Naive thymus-derived CD4-positive, alpha-beta T cell (primary cell): ENCODE measurements around the gene DCTN3. TPM values are rescaled to one million over a fixed set of nuclear protein-coding genes. Genes with fewer than 3 reads are reported as not detected.

Experiments used
- ATAC-seq: fragments of 150-1000 bp; cut with Tn5 transposase; 2 replicates; pipeline ENCODE4 v1.10.0; 2021; ENCODE audit warnings: mild to moderate bottlenecking, moderate library complexity
- CTCF ChIA-PET: fragments of 350-600 bp; sonication (Branson Sonifier 250); formaldehyde crosslinking; loops from one replicate; lab custom pipeline; 2021; ENCODE audit warnings: antibody characterized with exemption; lab: Charles Lee
- POLR2A ChIA-PET: fragments of 350-600 bp; sonication (Branson Sonifier 250); formaldehyde crosslinking; loops from one replicate; lab custom pipeline; 2021; ENCODE audit warnings: antibody characterized with exemption, inconsistent platforms; lab: Charles Lee
- DNase-seq, 9 donors: peaks; one replicate each; pipeline versions ENCODE4 v3.0.0 to v3.0.0-alpha.2; 2020 to 2022; ENCODE audit warnings: mixed read lengths in 1 of 9
- H3K27ac ChIP-seq: one replicate; pipeline ENCODE4 v1.7.0; 2013; ENCODE audit warnings: mild to moderate bottlenecking, low read depth, low read length, moderate library complexity
- H3K27me3 ChIP-seq, 2 donors: one replicate each; pipeline ENCODE4 v1.7.0; 2013; ENCODE audit warnings: low read length in 2 of 2, mild to moderate bottlenecking in 2 of 2, moderate library complexity in 2 of 2; ENCODE audit not compliant: control insufficient read depth in 2 of 2, insufficient read depth in 2 of 2
- H3K36me3 ChIP-seq, 3 experiments: 1 replicate in 2 of 3; 2 replicates in 1 of 3; pipeline ENCODE4 v1.7.0; 2013; ENCODE audit warnings: low read length in 3 of 3, mild to moderate bottlenecking in 3 of 3, moderate library complexity in 1 of 3; ENCODE audit not compliant: insufficient read depth in 3 of 3, control insufficient read depth in 2 of 3
- H3K4me1 ChIP-seq, 2 donors: one replicate each; pipeline ENCODE4 v1.7.0; 2013; ENCODE audit warnings: low read length in 2 of 2, mild to moderate bottlenecking in 2 of 2, moderate library complexity in 1 of 2; ENCODE audit not compliant: control insufficient read depth in 2 of 2, insufficient read depth in 2 of 2
- H3K4me3 ChIP-seq: 2 replicates; pipeline ENCODE4 v1.7.0; 2013; ENCODE audit warnings: mild to moderate bottlenecking, low read length
- H3K9me3 ChIP-seq, 3 experiments: 1 replicate in 2 of 3; 2 replicates in 1 of 3; pipeline ENCODE4 v1.7.0; 2013; ENCODE audit warnings: low read length in 3 of 3; ENCODE audit not compliant: control insufficient read depth in 2 of 3
- H3K27ac Mint-ChIP-seq, 9 donors: one replicate each; pipeline ENCODE4 v1.8.0; 2020 to 2022; ENCODE audit warnings: mixed read lengths in 9 of 9, mild to moderate bottlenecking in 8 of 9, moderate library complexity in 5 of 9, inconsistent platforms in 2 of 9
- H3K27me3 Mint-ChIP-seq, 5 donors: one replicate each; pipeline ENCODE4 v1.8.0; 2021 to 2022; ENCODE audit warnings: mixed read lengths in 5 of 5, mild to moderate bottlenecking in 1 of 5
- H3K36me3 Mint-ChIP-seq, 5 donors: one replicate each; pipeline ENCODE4 v1.8.0; 2020 to 2022; ENCODE audit warnings: mixed read lengths in 5 of 5, mild to moderate bottlenecking in 3 of 5, inconsistent platforms in 1 of 5
- H3K4me1 Mint-ChIP-seq, 7 donors: one replicate each; pipeline ENCODE4 v1.8.0; 2020 to 2022; ENCODE audit warnings: mixed read lengths in 7 of 7, mild to moderate bottlenecking in 3 of 7, inconsistent platforms in 1 of 7
- H3K4me3 Mint-ChIP-seq, 10 donors: one replicate each; pipeline ENCODE4 v1.8.0; 2020 to 2022; ENCODE audit warnings: mild to moderate bottlenecking in 10 of 10, mixed read lengths in 10 of 10, moderate library complexity in 6 of 10, inconsistent platforms in 2 of 10
- H3K9me3 Mint-ChIP-seq, 11 donors: one replicate each; pipeline ENCODE4 v1.8.0; 2020 to 2022; ENCODE audit warnings: mixed read lengths in 11 of 11, mild to moderate bottlenecking in 4 of 11, inconsistent platforms in 1 of 11, moderate library complexity in 1 of 11
- intact Hi-C, 2 donors: fragments of 100-400 bp; cut with micrococcal nuclease; formaldehyde crosslinking; loops; one replicate each; pipeline ENCODE4 v1.15.1; 2023
- polyA plus RNA-seq, 2 donors: library from polyadenylated mRNA; unstranded; fragments of 300-500 nt; fragmentation: Illumina TruSeq; gene quantifications; one replicate each; pipeline ENCODE4 v1.2.3, GENCODE V29; 2021
- total RNA-seq, 6 experiments: library from RNA in 5 of 6; stranded (reverse) in 5 of 6; gene quantifications; 1 replicate in 5 of 6; 2 replicates in 1 of 6; pipeline ENCODE4 v1.2.3 and lab custom pipeline; 2021 to 2026

The DCTN3 gene
- total and polyA plus RNA-seq, 7 experiments from 2014 or later: 55.6 to 129 (median 77.3) TPM

- Histone ChIP-seq H3K4me1 (peaks cover 0 to 13% of the 10 kb centered on the region in 2 donors), H3K27me3 (no peaks in the 10 kb centered on the region), H3K4me3 (no peak overlapping the region), H3K27ac (no peak overlapping the region), H3K36me3 (peaks cover 0 to 23% (median 0%) of the 10 kb centered on the region in 3 experiments), H3K9me3 (no peaks in the 10 kb centered on the region)
- no peaks in the 10 kb centered on the region for H3K9me3 Mint-ChIP-seq
- ATAC-seq (no peak), DNase-seq (no peak)
- H3K36me3 Mint-ChIP-seq: peaks cover 0 to 14% (median 4%) of the 10 kb centered on the region in 5 donors
- H3K27me3 Mint-ChIP-seq: no peaks in the 10 kb centered on the region
- intact Hi-C loops: no loop called here
- peaks cover 19 to 35% (median 25%) of the 10 kb centered on the region in 7 donors for H3K4me1 Mint-ChIP-seq
- CTCF ChIA-PET: interaction anchor here (1.1 kb wide), 1 partner anchor 10 kb away, joined by 4 read pairs; no protein-coding TSS in a partner anchor
- POLR2A ChIA-PET: interaction anchor here (0.6 to 1.9 kb wide), 4 partner anchors 9 to 1010 kb away, joined by 3 to 7 read pairs (median 4); partner anchors contain the start of genes ARHGEF39 and GALT
- H3K27ac Mint-ChIP-seq: peak overlapping the region in 3 of 9 donors; percentile 1 to 47 (median 19)
- no peak overlapping the region for H3K4me3 Mint-ChIP-seq
Measured at GRCh38 chr9:34655394-34655793, 35.1 kb upstream of the DCTN3 start.

DNA sequence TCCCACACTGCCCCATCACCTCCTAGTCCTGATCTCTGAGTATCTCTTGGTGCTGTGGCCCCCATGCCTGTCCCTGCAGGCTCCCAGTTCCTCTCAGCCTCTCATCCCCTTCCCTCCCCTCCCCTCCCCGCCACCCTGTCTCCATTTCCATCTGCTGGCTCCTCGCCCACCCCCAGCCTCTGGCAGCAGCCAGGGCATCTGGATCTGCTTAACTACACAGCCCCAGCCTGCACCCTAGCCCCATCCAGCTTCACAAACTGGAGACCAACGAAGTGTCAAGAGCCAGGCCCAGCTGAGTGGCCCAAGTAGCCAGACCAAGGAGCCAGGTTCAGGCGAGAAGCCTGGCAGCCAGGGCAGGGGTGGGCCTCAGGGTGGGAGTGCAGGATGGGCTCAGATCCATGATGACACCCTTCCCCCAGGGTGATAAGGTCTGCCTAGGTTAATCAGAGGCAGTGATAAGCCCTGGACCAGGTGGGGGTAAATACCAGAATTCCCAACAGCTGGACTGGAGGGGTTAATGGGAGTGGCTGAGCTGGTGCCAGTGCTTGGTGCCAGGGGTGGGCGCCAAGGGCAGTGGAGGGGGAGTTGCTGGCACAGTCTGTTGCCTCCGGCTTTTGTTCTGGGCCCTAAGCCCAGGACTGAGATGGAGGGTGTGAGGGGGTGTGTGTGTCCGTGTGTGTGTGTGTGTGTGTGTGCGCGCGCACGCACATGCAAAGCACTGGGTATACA, 34.2 kb upstream of the DCTN3 start:
- ChIA-PET CTCF (no interaction called here), POLR2A (interaction anchor here (1.3 to 1.9 kb wide), 2 partner anchors 8 to 417 kb away, joined by 3 to 7 read pairs; partner anchors contain the start of gene GALT)
- intact Hi-C loops: no loop called here
- ATAC-seq (no peak), DNase-seq (no peak)
- no peak overlapping the region for H3K4me3 ChIP-seq
- no peaks in the 10 kb centered on the region for H3K27me3 ChIP-seq
- H3K4me3 Mint-ChIP-seq: no peak overlapping the region
- no peak overlapping the region for H3K27ac ChIP-seq
- peaks cover 1 to 23% (median 4%) of the 10 kb centered on the region in 3 experiments for H3K36me3 ChIP-seq
- peaks cover 0 to 13% of the 10 kb centered on the region in 2 donors for H3K4me1 ChIP-seq
- peaks cover 19 to 38% (median 26%) of the 10 kb centered on the region in 7 donors for H3K4me1 Mint-ChIP-seq
- H3K27ac Mint-ChIP-seq: peak overlapping the region in 6 of 9 donors; percentile 10 to 57 (median 50)
- peaks cover under 1 to 15% (median 4%) of the 10 kb centered on the region in 5 donors for H3K36me3 Mint-ChIP-seq
- no peaks in the 10 kb centered on the region for H3K9me3 ChIP-seq
- no peaks in the 10 kb centered on the region for H3K27me3 Mint-ChIP-seq
- no peaks in the 10 kb centered on the region for H3K9me3 Mint-ChIP-seq

GRCh38 chr9:34653151-34654072, 33.1 kb upstream of the DCTN3 start:
- Histone ChIP-seq H3K27me3 (no peaks in the 10 kb centered on the region), H3K4me3 (no peak overlapping the region), H3K36me3 (peaks cover 12 to 34% (median 15%) of the 10 kb centered on the region in 3 experiments), H3K27ac (no peak overlapping the region), H3K4me1 (peaks cover 5 to 20% of the 10 kb centered on the region in 2 donors), H3K9me3 (no peaks in the 10 kb centered on the region)
- POLR2A ChIA-PET: interaction anchor here (1.2 to 2.3 kb wide), 3 partner anchors 8 to 418 kb away, joined by 3 to 11 read pairs (median 5); partner anchors contain the start of gene SIGMAR1
- Mint-ChIP-seq H3K27ac (peak overlapping the region in 7 of 9 donors; percentile 36 to 87 (median 73)), H3K9me3 (no peaks in the 10 kb centered on the region), H3K4me1 (peaks cover 25 to 47% (median 34%) of the 10 kb centered on the region in 7 donors), H3K4me3 (peak overlapping the region in 1 of 10 donors; percentile 50), H3K36me3 (peaks cover 6 to 19% (median 7%) of the 10 kb centered on the region in 5 donors), H3K27me3 (no peaks in the 10 kb centered on the region)
- DNase-seq (no peak), ATAC-seq (no peak)
- intact Hi-C loops: no loop called here
- CTCF ChIA-PET: interaction anchor here (1.4 kb wide), 1 partner anchor 8 kb away, joined by 3 read pairs; no protein-coding TSS in a partner anchor

DNA sequence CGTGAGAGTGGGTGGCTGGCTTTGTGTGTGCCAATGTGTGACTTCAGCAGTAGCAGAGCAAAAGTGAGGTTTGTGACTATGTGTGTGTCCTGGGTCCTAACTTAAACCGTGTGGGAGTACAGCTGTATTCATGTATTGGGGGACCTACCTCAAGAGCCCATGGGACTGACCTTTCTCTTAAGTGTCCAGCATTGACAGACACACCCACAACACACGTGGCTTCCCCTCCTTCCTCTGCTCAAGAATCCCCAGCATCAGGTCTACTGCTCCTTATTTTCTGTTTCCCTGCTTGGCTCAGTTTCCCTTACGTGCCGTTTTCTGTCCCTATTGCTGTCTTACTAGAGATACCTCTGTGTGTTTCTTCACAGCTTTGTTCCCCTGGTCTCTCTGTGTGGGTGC, 32.3 kb upstream of the DCTN3 start:
- Histone ChIP-seq H3K27ac (peak overlapping the region; percentile 24), H3K9me3 (no peaks in the 10 kb centered on the region), H3K4me3 (no peak overlapping the region), H3K36me3 (peaks cover 13 to 37% (median 15%) of the 10 kb centered on the region in 3 experiments), H3K27me3 (no peaks in the 10 kb centered on the region), H3K4me1 (peaks cover 13 to 28% of the 10 kb centered on the region in 2 donors)
- POLR2A ChIA-PET: interaction anchor here (1.2 to 2.3 kb wide), 2 partner anchors 9 to 14 kb away, joined by 5 to 11 read pairs; partner anchors contain the start of gene SIGMAR1
- Mint-ChIP-seq H3K4me3 (peak overlapping the region in 2 of 10 donors; percentile 3 to 65), H3K27ac (peak overlapping the region in 8 of 9 donors; percentile 26 to 87 (median 80)), H3K9me3 (no peaks in the 10 kb centered on the region), H3K27me3 (no peaks in the 10 kb centered on the region), H3K36me3 (peaks cover 6 to 27% (median 9%) of the 10 kb centered on the region in 5 donors), H3K4me1 (peaks cover 33 to 55% (median 42%) of the 10 kb centered on the region in 7 donors)
- ATAC-seq (no peak), DNase-seq (no peak)
- CTCF ChIA-PET: interaction anchor here (1.4 kb wide), 1 partner anchor 9 kb away, joined by 3 read pairs; no protein-coding TSS in a partner anchor
- intact Hi-C loops: no loop called here

DNA sequence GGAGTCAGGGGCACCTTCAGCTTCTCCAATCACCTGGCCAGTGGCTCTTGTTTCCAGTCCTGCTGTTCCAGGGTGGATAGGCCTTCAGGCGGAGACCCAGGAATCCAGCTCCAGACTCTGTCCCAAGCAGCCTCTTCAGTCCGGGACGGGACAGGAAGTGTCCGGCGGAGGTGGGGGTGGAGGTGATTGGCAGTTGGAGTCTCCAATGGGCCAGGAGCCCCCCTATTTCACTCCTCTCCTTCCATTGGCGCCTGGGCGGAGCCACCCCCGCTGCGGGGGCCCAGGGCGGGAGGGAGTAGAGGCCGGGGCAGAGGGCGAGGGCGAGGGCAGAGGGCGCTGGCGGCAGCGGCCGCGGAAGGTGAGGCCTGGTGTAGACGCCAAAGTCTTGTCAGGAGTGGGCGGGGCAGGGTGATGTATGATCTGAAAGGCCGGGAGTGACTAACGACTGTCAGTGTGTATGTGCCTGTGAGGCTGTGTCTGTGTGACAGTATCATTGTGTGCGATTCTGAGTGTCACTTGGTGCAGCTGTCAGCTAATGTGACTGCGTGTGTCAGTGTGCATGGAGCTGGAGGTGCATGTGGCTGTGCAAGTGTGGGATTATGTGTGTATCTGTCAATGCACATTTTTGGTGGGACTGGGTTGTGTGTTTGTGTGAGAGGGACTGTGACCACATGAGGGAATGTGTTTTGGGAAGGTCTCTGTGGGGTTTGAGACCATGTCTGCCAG, 31.7 kb upstream of the DCTN3 start, which contains the start of gene IL11RA:
Gene IL11RA, plus strand, starts transcription at position 310 of the 726 bp plus-strand sequence. CDS start 3,033 bp downstream, outside the sequence.
- ATAC-seq (peak; percentile 74), DNase-seq (peak in 1 of 9 donors; percentile 31)
- Histone ChIP-seq H3K36me3 (peaks cover 13 to 37% (median 15%) of the 10 kb centered on the region in 3 experiments), H3K4me1 (peaks cover 19 to 33% of the 10 kb centered on the region in 2 donors), H3K4me3 (no peak within 1 kb of the TSS), H3K9me3 (no peaks in the 10 kb centered on the region), H3K27me3 (no peaks in the 10 kb centered on the region), H3K27ac (peak within 1 kb of the TSS; percentile 24)
- Mint-ChIP-seq H3K27me3 (no peaks in the 10 kb centered on the region), H3K27ac (peak within 1 kb of the TSS in 8 of 9 donors; percentile 52 to 87 (median 80)), H3K36me3 (peaks cover 6 to 27% (median 9%) of the 10 kb centered on the region in 5 donors), H3K4me3 (peak within 1 kb of the TSS in 7 of 10 donors; percentile 1 to 65 (median 22)), H3K4me1 (peaks cover 38 to 61% (median 48%) of the 10 kb centered on the region in 7 donors), H3K9me3 (no peaks in the 10 kb centered on the region)
- POLR2A ChIA-PET: interaction anchor here (1.2 to 2.3 kb wide), 2 partner anchors 10 to 14 kb away, joined by 5 to 11 read pairs; partner anchors contain the start of gene SIGMAR1
- intact Hi-C loops: no loop called here
- CTCF ChIA-PET: interaction anchor here (1.4 kb wide), 1 partner anchor 9 kb away, joined by 3 read pairs; no protein-coding TSS in a partner anchor
